DMS53 (cell line): ENCODE data around the gene LNPEP.

Experiments used
- DNase-seq: peaks from one replicate; lab custom pipeline; 2025; lab: John Stamatoyannopoulos, UW

LNPEP gene

GRCh38 chr5:96935559-96936430, at the start of gene LNPEP:
TSS of gene LNPEP (plus strand) at chr5:96936080. CDS start at chr5:96936156, 76 bp downstream.
- DNase-seq: peak; percentile 99

- peak; percentile 41 for DNase-seq
Observed at GRCh38 chr5:96893342-96893741, 42.5 kb upstream of the LNPEP start.

GRCh38 chr5:96896276-96896675, 39.6 kb upstream of the LNPEP start:
- no peak for DNase-seq

GRCh38 chr5:96896806-96897205, 39.1 kb upstream of the LNPEP start:
- DNase-seq: no peak

GRCh38 chr5:96901384-96901783, 34.5 kb upstream of the LNPEP start:
- no peak for DNase-seq

GRCh38 chr5:96901841-96902240, 34.0 kb upstream of the LNPEP start:
- DNase-seq: no peak

GRCh38 chr5:96902876-96903275, 33.0 kb upstream of the LNPEP start:
- DNase-seq: no peak

- DNase-seq: no peak
Observed at GRCh38 chr5:96903300-96903699, 32.6 kb upstream of the LNPEP start.

GRCh38 chr5:96904054-96904931, 31.6 kb upstream of the LNPEP start:
- DNase-seq: no peak

- DNase-seq: no peak
Observed at GRCh38 chr5:96905864-96906263, 30.0 kb upstream of the LNPEP start.

GRCh38 chr5:96909003-96909402, 26.9 kb upstream of the LNPEP start:
- no peak for DNase-seq

- no peak for DNase-seq
Observed at GRCh38 chr5:96909435-96909834, 26.4 kb upstream of the LNPEP start.

- no peak for DNase-seq
Observed at GRCh38 chr5:96911139-96911538, 24.7 kb upstream of the LNPEP start.

- DNase-seq: no peak
Observed at GRCh38 chr5:96913233-96913632, 22.6 kb upstream of the LNPEP start.

GRCh38 chr5:96919754-96920197, 16.1 kb upstream of the LNPEP start:
- DNase-seq: no peak

- no peak for DNase-seq
Observed at GRCh38 chr5:96920744-96921355, 15.0 kb upstream of the LNPEP start.

GRCh38 chr5:96922499-96923244, 13.2 kb upstream of the LNPEP start:
- no peak for DNase-seq

GRCh38 chr5:96924016-96924443, 11.8 kb upstream of the LNPEP start:
- no peak for DNase-seq

GRCh38 chr5:96926276-96926675, 9.6 kb upstream of the LNPEP start:
- DNase-seq: no peak

GRCh38 chr5:96927008-96927407, 8.9 kb upstream of the LNPEP start:
- no peak for DNase-seq

GRCh38 chr5:96928931-96929708, 6.8 kb upstream of the LNPEP start:
- no peak for DNase-seq
